GM18519 (cell line): ENCODE measurements around the gene RNF175.

Experiments
- ATAC-seq: cut with Tn5 transposase; IDR thresholded peaks from one replicate; pipeline ENCODE4 v1.9.1; 2021; ENCODE audit warnings: mild to moderate bottlenecking, moderate library complexity; ENCODE audit not compliant: unreplicated experiment, low FRiP score

RNF175 gene

DNA sequence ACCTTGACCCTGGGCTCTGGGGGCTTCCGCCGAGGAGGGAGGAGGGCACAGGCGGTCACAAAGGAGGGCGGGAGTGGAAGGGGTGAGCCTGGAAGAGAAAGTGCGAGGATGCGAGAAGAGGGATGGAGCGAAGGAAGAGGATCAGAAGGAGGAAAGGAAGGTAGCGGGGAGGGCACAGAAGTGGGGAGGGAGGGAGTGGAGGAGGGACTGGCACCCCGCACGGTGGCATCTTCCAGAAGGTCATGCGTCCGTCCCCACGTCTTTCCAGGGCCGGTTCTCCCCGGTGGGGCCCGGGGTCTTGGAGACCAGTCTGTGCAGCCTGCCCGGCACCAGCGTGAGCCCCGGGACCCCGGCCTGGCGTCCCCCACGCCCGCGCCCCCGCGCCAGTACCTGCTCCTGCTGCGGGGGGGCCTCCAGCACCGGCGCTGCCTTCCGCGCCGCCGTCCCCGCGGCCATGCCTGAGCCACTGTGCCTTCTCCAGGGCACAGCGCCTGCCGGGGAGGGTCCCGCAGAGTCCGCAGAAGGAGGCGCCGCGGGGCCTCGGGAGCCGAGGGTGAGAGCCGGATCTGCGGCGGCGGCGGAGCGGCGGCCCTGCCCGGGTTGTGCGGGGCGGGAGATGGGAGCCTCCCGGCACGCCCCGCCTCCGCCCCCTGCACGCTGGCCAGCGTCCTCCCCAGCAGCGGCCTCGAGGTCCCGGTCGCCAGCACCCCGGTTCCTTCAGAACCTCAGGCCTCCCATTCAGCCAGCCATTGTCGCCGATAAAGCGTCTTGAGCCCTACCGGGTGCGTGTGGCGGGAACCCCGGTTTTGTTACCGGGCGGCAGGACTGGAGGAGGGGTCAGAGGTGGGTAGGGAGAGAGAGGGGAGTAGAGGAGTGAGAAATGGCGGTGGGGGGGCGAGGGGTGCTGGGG, at the start of gene RNF175:
Gene RNF175 (minus strand): TSS at position 618 of the 910 bp plus-strand sequence. CDS start 162 bp downstream, at position 456.
- ATAC-seq: no peak

- ATAC-seq: no peak
Measured at GRCh38 chr4:153809307-153809706, 49.5 kb upstream of the RNF175 start.

- ATAC-seq: no peak
Measured at GRCh38 chr4:153808175-153808574, 48.4 kb upstream of the RNF175 start.

DNA sequence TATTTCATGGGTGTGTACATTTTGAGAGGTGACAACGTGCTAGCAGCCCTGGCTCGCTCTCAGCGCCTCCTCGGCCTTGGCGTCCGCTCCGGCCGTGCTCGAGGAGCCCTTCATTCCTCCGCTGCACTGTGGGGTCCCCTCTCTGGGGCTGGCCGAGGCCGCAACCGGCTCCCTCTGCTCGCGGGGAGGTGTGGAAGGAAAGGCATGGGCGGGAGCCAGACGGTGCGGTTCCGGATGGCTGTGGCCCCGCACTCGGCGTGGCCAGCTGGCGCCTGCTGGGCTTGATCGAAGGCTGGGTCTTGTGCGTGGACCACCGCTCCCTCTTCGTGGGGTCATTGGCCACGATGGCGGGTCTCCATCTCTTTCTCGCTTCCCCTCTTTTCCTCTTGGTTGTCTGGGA, 46.2 kb upstream of the RNF175 start:
- no peak for ATAC-seq

DNA sequence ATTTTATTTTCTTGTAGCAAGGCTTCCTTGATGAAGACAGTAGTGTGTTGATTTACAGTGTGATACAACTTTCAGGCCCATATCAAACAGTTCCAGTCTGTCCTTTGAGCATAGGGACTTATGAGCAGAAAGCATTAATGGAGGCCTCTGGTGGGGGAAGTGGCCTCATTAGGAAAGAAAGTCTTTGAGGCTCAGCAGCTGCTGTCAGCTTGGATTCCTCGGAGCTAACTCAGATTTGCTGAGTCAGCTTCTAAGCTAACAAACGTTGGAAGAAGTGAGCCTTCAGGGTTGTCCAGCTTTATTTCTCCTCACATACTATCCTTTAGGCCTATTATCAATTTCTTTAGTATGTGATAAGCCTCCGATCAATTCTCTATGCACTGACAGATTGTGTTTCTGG, 44.9 kb upstream of the RNF175 start:
- ATAC-seq: no peak

GRCh38 chr4:153799694-153800074, 39.9 kb upstream of the RNF175 start:
- no peak for ATAC-seq

GRCh38 chr4:153798901-153799693, 39.3 kb upstream of the RNF175 start:
- no peak for ATAC-seq

- ATAC-seq: no peak
Measured at GRCh38 chr4:153798420-153798819, 38.6 kb upstream of the RNF175 start.

DNA sequence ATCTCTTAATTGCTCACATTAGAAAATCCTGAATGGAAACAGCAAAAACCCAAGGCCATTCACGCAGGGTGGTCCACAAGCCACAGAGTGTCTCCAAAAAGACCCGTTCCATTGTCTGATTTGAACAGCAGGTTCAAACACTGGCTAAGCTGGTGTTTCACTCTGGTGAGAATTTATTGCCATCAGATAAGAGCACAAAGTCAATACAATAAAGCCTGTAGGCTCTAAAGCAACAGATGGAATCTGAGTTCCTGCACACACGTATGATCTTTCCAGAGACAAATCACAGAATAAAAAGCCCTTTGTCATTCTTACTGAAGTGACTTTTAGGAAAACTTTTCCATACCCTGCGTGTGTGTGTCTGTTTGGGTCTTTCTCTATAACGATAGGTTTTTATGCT, 34.2 kb upstream of the RNF175 start:
- ATAC-seq: no peak

DNA sequence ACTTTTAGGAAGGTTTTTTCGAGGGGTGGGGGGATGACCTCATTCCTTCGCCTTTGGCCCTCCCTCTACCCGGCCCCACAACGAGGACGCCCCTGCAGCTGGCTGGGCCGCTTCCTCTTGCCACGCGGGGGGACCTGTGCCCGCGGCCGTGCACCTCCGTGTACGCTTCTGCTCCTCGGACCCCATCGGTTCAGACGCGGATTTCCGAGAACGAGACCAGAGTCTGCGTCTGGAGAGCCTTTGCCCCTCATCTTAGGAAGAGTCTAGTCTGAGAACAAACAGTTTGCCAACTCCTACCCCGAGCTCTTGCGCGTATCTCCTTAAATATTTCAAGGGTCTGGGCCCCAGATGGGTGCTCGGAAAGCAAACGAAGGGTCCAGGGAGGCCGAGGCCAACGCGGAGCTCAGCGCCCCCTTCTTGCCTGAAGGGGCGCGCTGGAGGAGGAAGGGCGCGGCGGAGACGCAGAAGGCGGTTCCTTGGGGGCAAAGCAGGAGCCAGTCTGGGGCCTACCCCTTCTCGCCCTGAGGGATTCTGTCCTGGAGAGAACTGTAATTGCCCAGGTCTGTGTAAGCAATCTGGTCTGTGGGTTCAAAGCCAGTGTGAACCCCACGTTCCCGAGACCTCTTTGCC, 32.9 kb upstream of the RNF175 start:
- no peak for ATAC-seq

GRCh38 chr4:153791746-153792617, 32.2 kb upstream of the RNF175 start:
- ATAC-seq: no peak

DNA sequence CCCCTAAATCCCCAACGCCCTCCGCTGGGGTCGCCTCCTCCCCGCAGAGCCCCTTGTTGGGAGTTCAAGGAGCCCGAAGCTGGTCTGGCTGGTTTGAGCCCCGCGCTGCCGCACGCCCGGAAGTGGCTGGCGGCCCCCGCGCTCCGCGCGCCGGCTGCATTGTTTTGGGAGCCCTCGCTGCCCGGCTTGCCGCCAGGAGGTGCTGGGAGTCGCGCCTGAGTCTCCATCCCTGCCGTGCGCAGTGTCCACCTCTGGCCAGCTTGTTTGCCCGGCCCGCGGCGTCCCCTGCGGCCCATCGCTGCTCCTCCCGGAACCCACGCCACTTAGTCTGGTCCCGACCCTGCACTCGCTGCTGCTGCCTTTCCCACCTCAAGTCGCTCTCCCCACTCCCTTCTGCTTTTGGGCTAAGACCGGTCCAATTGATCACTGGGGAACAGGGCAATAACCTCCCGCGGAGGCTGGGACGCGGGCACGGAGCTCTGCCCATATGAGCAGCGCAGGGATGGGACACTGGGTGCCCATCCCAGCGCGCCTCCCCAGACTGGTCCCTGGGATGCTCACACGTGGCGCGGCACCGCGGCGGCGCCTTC, 31.2 kb upstream of the RNF175 start:
- no peak for ATAC-seq

DNA sequence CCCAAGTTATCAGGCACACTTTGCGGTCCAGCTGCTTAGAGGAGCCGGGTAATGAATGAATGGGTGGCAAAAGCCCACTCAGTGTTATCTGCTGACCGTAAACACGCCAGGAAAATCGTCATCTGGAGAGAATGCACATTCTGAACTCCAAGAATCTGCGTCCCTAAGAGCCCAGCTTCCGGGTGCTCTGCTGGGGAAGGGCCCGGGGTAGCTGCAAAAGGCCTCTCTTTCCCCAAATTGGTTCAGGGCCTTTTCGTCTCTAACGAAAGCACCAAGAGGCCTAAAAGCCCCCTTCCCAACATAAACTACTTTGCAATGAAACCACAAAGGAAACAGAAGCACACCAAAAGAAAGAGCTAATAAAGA, 30.7 kb upstream of the RNF175 start:
- no peak for ATAC-seq

DNA sequence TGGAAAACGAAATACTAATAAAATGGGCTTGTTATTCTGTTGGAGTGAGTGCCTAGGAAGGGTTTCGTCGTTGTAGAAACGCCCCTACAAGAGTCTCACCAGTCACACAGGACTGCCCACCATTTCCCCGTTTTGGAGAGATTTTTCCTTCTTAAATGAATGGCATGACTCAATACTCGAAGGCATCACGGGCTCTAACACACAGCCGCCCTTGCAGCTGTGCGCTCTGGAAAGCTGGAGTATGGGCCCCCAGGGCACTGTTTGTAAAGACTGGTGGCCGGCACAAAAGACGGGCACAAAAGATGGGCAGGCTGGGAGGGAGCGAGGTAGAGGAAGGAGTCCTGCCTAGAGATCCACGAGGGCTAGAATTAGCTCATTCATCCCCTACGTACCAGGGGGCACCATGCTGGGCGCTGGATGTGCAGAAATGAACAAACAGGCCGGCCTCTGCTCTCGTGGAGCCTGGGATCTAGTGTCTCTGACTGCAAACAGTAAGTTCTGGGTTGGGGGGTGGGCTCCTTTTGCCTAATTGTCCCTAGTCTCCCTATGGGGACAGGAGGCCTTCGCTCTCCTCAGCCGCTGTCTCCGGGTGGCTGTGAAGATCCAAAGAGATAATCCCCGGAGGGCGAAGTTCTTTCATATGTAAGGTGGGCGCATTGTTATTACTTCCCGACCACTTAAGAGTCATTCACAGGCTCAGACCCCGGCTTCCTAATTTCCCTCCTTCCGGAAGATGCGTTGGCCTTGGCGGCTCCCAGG, 30.1 kb upstream of the RNF175 start:
- no peak for ATAC-seq

- no peak for ATAC-seq
Measured at GRCh38 chr4:153788413-153789276, 28.8 kb upstream of the RNF175 start, which contains the start of gene SFRP2. TSS of gene SFRP2 (minus strand) at chr4:153789083. CDS start at chr4:153788835, 248 bp downstream.

- ATAC-seq: no peak
Measured at GRCh38 chr4:153788051-153788412, 28.2 kb upstream of the RNF175 start.

DNA sequence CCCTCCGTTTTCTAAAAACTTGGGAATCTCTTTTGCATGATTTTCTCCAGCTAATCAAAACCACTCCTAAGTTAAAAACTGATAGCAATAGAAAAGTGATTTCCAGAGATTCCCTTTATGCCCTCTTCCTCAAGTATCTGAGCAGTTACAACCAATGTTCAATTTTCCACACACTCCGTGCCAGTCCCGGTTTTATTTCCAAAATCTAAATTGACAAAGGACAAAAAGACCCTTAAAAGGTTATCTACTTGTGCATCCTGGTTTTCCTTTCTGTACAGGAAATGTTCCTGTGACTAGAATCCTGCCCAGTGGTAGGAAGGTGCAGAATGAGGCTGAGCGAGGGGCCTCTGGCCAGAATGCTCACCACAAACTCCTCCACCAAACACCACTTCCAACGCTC, 27.8 kb upstream of the RNF175 start:
- no peak for ATAC-seq

- no peak for ATAC-seq
Measured at GRCh38 chr4:153787061-153787560, 27.3 kb upstream of the RNF175 start.
